Measurements from ENCODE around the gene UCP2.

DNA sequence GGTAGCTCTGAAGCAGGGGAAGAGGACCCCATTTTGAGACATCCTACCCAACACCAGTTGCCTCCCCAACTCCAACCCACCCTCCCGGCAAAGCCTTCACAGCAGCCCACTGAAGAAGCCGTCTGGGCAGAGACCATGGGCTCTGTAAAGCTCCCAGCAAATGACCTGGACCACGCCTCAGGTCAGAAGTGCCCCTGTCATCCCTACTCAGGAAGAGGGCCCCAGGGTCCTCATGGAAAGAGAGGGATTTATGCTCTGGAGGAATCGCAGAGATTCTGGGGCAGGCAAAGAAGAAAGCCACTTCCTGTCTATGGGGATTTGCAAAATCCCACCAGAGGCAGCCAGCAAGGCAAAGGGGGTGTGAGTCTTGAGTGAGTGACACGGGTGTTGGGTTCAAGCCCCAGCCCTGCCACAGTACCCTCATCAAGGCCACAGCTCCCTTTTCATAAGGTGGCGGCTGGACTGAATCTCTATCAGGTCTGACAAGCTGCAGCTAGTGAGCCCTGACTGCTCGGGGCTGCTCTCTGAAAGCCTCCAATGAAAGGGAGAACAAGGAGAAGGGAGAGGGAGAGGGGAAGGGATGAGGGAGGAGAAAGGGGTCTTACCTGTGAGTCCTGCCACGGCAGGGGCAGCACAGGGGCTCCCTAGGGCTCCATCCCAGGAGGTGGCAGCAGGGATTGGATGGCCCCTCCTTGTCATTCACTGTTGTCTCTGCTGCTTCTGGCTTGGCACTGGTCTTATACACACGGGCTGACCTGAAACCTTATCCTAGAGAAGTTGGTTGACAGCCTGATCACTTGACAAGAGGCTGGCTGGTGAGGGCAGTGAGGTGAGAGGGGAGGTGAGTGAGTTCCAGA, 26.0 kb upstream of the UCP2 start, which contains the start of gene UCP3:
- TF ChIP-seq, protein P1, sequence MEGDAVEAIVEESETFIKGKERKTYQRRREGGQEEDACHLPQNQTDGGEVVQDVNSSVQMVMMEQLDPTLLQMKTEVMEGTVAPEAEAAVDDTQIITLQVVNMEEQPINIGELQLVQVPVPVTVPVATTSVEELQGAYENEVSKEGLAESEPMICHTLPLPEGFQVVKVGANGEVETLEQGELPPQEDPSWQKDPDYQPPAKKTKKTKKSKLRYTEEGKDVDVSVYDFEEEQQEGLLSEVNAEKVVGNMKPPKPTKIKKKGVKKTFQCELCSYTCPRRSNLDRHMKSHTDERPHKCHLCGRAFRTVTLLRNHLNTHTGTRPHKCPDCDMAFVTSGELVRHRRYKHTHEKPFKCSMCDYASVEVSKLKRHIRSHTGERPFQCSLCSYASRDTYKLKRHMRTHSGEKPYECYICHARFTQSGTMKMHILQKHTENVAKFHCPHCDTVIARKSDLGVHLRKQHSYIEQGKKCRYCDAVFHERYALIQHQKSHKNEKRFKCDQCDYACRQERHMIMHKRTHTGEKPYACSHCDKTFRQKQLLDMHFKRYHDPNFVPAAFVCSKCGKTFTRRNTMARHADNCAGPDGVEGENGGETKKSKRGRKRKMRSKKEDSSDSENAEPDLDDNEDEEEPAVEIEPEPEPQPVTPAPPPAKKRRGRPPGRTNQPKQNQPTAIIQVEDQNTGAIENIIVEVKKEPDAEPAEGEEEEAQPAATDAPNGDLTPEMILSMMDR (IDR thresholded peaks at IDR 0.05), result no peak
- TF ChIP-seq POLR2A (IDR thresholded peaks at IDR 0.05), result no peak

Data from heart left ventricle (tissue), 13 donors.